Cardiac septum (tissue), 1 donor: Measurements from ENCODE around the gene SMARCB1. TPM values are rescaled to one million over a fixed set of nuclear protein-coding genes. Genes with fewer than 3 reads are reported as not detected.

Source experiments
- DNase-seq: peaks from one replicate; pipeline ENCODE4 v3.0.0-alpha.2; 2020; ENCODE audit warnings: low spot score
- intact Hi-C: fragments of 100-400 bp; cut with DNase I; formaldehyde crosslinking; loops from one replicate; pipeline ENCODE4 v1.14.0; 2022
- total RNA-seq: library from RNA; stranded (reverse); fragmentation: NEBNext Ultra II Directional; extraction: Animal tissue kit (Norgen Biotek cat#: 25700); gene quantifications from one replicate; pipeline ENCODE4 v1.2.1, GENCODE V29; 2021
- donor health status: DM: no; HTN: no; CAD: no.

Gene SMARCB1
- total RNA-seq, 1 donor from 2014 or later = 50.4 TPM

DNA sequence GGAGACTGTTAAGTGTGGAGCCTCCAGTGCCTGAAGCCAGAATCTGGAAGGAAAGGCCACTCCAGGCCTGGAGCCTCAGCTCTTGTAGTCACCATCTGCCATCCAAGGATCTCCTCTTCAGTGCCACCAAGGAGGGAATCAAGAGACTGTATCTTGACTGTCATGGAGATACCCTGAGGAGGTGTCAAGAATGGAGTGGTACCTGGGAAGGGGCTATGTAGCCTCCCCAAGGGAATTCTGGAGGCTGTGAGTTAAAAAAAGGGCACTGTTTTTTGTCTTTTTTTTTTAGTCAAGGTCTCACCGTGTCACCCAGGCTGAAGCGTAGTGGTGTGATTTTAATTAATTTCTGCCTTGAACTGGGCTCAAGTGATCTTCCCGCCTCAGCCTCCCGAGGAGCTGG is 27.2 kb upstream of the SMARCB1 start:
- intact Hi-C loops = no loop called here
- no peak for DNase-seq

DNA sequence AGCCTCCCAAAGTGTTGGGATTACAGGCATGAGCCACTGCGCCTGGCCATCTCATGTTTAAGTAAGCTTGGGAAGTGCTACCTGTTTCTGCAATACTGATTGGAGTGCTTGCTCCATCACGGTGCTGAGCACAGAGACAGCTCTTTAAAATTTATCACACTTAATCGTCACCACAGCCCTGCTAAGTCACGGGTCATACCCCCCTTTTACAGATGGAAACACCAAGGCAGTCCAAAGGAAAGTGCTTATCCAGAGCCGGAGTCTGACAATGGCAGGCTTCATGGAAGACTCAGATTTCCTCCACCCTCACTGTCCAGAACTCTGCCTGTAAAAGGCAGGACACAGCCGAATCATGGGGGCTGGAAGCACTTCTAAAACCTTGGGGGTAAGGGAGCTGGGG is 26.7 kb upstream of the SMARCB1 start:
- DNase-seq = no peak
- intact Hi-C loops = no loop called here

DNA sequence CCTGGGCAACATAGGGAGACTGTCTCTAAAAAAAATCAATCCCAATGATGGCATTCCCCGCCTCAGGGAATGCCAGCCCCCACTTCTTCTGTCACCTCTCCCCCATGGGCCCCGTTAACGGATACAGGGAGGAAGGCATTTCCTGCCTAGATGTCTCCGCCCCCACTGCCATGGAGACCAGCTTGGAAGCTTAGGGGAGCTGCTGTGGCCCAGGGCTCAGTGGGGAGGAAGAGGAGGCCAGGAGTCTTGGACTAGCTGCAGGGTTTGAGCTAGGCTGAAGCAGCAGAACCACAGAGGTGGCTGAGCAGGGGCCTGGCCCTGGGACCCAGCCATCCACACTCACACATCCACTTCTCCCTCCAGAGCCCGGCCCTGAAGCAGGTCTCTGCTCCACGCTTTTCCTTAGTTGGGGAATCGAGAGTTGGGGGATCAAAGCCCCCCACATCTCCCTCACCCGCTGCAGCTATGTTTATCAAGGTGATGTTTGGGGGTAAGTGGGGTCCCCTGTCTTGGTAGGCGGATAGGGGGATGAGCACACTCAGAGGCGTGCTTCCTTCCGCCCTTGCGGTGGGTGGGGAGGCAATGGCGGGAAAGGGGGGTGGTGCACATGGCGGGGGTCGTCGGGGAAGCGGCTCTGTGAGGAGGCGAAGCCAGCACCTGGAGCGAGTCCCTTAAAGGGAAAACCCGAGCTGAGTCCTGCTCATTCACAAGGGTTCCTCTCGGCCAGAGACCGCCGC is 23.8 kb upstream of the SMARCB1 start, which contains the start of gene C22orf15:
Gene C22orf15, plus strand, starts transcription at position 149 of the 737 bp plus-strand sequence. Its CDS starts 317 bp downstream, at position 466.
- intact Hi-C loops = no loop called here
- no peak for DNase-seq

DNA sequence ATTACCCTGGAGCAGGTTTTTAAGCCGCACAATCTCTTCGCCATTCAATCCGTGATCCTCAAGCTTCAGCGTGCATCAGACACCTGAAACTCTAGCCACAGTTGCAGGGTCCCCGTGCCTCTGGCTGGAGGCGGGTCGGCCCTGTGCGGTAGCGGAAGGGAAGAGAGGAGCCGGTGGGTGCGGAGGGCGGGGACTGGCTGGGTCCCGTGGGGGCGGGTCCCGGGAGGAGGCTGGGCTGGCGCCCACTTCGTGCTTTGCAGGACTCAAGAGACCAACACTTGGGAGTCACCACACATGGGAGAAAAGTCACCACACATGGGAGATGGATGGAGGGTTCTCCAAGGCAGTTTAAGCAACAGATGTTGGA is 23.2 kb upstream of the SMARCB1 start:
- intact Hi-C loops = no loop called here
- no peak for DNase-seq

DNA sequence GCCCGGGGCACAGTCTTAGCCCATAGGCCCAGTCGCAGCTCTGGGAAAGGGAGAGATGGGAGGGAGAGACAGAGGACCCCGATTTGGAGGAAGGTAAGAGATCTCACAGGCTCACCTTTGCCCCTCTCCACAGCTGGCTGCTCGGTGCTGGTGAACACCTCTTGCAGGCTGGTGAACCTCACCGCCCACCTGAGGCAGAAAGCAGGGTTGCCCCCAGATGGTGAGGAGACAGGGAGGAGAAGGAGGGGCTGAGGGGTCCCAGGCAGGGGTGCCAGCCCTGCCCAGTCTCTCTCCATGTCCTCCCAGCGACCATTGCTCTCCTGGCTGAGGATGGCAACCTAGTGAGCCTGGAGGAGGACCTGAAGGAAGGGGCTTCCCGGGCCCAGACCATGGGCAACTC is 22.8 kb upstream of the SMARCB1 start:
- no peak for DNase-seq

DNA sequence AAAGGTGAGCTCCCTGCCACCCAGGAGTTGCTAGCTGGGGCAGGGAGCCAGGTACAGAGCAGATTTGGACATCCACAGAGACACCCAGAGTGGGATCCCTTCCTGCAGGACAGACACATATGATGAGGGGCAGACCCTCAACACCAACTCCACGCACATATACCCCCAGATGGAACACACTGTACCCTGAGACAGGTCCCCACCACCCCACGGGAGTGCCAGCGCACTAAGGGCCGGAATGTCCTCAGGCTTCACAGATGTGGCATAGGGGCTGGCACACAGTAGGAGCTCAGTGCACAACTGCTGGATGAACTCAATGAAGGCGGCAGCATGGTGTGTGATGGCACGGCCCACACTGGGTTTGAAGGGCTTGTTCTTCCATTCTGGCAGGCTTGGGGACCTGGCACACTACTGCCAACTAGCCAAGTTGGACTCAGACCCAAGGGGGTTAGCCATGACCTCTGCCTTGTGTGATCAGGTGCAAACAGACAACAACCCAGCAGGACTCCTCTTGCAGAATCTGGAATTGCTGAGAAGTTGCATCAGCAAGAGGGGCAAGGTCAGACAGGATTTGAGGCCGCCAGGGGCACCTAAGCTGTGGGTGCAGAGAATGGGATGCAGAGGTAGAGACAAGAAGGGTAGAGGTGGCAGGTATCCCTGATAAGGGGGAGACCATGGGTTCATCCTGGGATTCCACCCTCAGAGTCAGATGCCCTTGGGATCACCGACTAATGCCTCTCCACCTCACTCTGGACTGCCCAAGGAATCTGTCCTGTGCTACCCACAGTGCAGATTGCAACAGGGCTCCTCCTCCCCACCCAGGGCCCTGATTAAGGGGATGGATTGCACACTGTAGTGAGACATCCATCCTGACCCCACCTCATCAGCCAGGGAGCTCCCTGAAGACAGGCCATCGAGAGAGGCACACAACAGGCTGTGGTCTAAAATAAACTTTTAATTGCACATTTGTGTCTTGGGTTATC is 21.6 kb upstream of the SMARCB1 start:
- intact Hi-C loops = no loop called here
- DNase-seq = no peak

More for the DNA sequence above, 22.8 kb upstream of the SMARCB1 start:
- intact Hi-C loops = no loop called here

DNA sequence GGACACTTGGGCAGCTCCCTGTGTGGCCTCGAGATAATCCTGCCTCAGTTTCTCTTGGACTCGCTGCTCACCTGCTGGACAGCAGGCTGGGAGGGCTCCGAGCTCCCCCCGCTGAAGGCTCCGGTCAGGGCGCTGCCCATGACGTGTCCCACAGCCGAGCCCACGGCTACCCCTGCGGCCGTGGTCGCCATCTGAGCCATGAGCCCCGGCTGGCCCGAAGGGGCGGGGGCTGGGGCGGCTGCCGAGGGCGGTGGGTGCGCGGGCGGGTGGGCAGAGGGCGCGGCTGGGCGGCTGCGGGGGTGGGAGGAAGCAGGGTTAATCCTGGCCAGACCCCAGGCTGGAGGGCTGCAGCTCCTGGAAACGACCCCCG is 19.5 kb upstream of the SMARCB1 start:
- no peak for DNase-seq
- intact Hi-C loops = no loop called here

DNA sequence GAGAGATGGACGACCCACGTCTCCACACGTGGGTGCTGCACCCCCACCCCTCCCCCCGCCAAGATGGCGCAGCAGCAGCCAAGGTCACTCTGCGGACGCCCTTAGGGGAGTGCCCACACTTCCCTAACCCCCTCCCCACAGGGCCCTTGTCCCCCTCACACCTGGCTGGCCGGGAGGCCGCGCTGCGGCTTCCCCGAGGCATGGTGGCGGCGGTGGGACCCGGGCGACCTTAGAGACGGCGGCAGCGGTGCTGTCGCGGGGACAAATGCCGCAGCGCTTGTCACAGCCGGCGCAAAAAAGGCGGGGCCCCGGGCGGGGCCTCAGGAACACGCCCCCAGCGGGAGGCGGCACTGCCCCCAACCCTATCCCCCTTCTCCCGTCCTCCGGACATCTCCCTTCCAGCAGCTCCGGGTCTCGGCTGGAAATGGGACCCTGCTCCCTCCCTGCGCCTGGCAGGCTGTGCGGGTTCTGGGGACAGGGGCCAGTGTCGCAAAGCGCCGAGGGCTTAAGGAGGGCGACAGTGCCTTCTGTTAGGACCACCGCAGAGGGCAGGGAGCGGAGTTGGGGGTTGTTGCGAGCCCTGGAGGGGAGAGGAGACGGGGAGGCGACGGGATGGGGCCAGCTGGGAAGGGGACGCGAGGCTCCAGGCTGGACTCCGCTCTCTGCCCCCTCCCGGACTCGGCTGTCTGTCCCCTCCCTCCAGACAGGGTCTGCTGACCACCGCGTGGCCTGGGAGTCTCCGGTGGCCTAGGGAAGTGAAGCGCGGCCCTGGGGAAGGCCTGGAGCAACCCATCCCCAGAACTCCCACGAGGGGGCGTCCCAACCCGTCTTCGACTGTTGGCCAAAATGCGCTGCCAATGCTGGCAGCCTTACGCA is 18.9 kb upstream of the SMARCB1 start, which contains the start of gene CHCHD10:
Gene CHCHD10, minus strand, starts transcription at position 300 of the 876 bp plus-strand sequence. Its CDS starts 98 bp downstream, at position 202.
- intact Hi-C loops = loop anchor here (1.0 kb wide), 1 partner anchor 80 kb away; no protein-coding TSS in a partner anchor

DNA sequence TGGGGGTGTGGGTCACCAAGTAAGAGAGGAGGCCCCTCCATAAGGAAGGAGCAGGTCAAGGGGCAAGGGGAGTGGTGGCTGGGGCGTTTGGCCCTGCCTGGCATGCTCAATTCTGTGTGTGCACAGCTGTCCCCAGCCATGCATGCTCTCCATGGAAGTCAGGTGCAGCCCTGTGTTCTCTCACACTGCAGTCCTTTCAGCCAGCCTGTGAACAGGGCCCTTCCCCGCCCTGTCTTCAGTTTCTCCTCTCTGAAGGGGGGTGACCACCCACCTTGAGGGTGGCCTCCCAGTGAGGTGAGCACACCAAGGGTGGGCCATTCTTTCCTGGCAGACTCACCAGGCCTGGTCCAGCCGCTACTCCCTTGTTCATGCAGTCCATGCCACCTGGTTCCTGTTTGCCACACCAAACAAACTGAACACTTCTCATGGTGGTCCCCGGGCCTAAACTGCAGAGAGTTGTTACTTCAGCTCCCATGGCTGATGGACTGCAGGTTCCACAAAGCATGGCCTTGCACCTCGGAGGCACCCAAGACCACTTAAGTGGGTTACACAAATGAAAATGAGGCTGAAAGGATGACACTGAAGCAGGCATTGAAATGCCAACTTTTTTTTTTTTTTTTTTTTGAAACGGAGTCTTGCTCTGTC is 17.3 kb upstream of the SMARCB1 start:
- DNase-seq = no peak
- intact Hi-C loops = no loop called here

More for the DNA sequence above, 18.9 kb upstream of the SMARCB1 start, which contains the start of gene CHCHD10:
- DNase-seq = peak; percentile 92

DNA sequence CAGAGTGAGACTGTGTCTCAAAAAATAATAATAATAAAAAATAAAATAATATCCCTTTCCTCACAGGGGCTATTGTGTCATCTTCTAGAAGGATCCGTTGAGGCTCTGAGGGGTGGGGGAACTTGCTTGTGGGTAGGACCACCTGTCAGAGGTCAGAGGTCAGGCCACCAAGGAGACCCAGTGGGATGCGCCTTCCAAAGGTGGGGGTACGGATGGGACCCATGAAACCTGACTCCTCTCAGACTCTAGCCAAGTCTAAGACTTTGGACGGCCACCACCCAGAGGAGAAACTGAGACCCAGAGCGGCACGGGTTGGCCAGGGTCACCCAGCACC is 14.5 kb upstream of the SMARCB1 start:
- no peak for DNase-seq
- intact Hi-C loops = no loop called here

DNA sequence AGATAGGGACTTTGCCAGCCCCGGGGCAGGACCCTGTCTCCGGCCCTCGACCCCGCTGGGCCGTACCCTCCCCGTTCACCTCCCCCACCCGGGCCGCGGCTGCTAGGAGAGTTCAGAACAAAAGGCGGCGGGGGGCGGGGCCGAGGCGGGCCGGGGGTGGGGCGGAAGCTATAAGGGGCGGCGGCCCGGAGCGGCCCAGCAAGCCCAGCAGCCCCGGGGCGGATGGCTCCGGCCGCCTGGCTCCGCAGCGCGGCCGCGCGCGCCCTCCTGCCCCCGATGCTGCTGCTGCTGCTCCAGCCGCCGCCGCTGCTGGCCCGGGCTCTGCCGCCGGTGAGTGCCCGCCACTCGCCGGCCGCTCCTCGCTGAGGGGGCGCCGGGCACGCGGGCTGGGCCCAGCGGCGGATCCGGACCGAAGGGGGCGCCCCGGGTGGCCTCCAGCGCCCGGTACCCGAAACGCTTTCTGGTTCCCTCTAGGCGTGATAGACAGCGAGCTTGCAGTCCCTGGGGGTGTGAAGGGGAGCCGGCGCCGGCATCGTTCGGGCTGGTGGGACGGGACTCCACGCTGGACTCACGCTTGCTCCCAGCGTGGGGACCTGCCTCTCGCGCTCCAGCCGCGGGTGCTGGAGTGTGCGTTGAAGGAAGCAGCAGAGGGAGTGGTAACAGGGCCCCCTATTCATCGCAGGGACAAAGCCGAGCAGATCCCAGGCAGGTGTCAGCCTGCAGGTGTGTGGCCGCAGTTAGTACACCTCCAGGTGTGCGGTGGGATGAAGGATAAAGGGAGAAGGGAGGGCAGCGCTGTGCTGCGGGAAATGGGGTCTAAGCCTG is 13.9 kb upstream of the SMARCB1 start, which contains the start of gene MMP11:
Gene MMP11, plus strand, starts transcription at position 201 of the 825 bp plus-strand sequence. Its CDS starts 22 bp downstream, at position 223.
- no peak for DNase-seq
- intact Hi-C loops = no loop called here

DNA sequence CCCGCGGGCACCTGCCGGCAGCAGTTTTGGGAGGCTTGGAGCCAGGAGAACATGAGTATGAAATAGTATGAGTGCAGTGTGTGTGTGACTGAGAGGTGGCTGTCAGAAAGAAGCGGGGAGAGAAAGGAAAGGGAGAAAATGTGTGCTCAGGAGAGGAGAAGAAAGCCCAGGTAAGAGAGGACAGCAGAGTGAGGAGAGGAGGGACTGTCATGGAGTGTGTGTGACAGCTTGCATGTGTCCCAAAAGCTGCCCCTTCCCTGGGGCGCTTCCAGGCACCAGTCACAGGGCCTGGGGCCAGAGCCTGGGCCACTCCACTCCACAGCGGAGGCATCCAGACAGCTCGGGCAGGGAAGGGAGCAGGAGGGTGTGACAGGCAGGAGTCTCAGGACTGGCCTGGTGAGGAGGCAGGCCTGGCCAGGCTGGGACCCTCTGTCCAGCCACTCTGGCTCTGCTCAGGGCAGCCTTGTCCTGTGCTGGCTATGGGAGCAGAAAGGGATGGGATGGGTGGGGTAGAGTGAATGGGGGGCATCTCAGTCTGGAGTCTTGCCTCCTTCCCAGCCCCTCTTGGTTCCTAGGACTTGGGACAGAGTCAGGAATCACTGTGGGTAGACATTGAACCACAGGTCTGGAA is 13.2 kb upstream of the SMARCB1 start:
- intact Hi-C loops = no loop called here
- DNase-seq = no peak

DNA sequence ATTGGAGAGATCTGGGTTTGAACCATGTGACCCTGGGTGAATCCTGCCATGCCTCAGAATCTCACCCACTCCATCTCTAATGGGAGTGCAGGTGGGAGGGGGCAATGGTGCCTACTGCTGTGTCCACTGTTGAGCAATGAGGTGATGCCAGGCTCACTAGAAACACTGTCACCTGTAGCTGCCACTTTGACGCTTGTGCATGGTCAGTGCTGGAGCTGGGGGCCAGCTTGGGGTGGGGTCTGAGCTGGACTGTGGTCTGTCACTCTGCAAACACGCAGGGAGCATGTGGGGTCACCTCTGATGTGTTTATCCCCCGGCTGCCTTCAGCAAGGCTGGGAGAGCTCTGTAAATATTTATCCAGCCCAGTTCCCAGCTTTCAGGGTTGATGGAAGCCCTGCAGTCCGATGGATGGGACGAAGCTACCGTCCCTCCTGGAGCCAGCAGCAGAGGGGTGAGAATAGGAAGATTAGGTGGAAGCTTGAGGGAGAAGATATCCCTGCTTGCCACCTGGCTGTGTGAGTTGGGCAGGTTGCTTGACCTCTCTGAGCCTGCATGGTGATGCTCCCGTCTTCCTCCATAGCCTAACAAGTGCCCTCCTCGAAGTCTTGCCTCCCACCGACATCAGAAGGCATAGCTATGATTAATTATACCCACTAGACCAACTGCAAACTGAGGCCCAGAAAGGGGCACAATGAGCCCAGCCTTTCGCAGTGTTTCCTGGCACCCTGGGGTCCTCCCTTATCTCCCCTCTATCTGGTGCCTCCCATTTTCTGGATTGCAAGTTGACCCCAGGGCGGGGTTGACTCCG is 12.4 kb upstream of the SMARCB1 start:
- intact Hi-C loops = no loop called here
- DNase-seq = no peak

DNA sequence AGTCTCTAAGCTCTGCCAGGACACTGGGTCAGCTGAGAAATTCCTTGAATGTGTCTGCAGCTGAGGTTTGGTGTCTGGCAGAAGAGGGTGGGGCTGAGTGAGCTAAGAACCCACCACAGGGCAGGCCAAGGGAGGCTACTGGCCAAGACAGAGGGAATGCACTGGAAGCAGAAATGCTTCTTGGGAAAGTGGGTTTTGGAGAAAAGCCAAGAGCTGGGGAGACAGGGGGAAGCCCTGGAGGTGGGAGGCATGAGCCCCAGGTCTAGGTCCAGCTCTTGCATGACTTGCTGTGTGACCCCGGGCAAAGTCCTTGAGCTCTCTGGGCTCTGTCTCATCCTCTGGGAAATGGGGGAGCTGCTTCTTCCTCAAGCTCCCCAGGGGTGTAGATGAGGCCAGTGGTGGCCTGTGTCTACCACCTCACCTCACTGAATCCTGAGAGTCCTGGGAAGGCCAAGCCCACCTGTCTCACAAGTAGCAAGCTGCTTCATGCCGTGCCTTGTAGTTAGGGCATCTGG is 11.8 kb upstream of the SMARCB1 start:
- DNase-seq = no peak
- intact Hi-C loops = no loop called here

DNA sequence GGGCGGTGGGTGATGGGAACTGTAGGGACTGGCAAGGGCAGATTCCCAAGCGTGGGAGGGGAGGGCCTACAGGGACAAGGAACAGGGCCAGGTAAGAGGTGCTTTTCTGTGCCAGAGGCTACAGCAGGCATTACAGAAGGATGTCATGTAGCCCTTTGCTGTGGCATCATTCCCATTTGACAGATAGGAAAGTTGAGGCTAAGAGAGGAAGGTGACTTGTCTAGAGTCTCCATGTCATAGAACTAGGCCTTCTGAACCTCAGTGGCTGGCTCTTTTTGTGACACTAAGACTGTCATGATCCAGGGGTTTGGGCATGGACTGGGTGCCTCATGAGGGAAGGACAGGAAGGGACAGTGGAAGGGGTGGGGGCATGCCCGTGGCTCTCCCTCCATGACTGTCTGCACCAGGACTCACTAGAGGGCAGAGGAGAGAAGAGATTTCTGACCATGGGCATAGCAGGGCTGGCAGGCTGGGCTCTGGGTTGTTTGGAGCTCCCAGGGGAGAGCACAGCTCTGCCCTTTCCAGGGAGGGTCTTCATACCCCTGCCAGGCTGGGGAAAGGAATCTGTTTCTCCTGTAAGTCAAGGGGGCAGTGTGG is 10.9 kb upstream of the SMARCB1 start:
- no peak for DNase-seq
- intact Hi-C loops = no loop called here
